IPS DF 19.7 (cell line): ENCODE results near the gene SEC14L3.

Source experiments
- DNase-seq: peaks from one replicate; pipeline ENCODE4 v3.0.0-alpha.2; 2013; ENCODE audit warnings: low read depth, low spot score

The SEC14L3 gene

GRCh38 chr22:30471616-30472318 lies at the start of gene SEC14L3:
TSS of gene SEC14L3 (minus strand) at chr22:30472017. CDS start at chr22:30471958, 59 bp downstream.
- DNase-seq = no peak

- no peak for DNase-seq
Measured at GRCh38 chr22:30519842-30520425, 48.1 kb upstream of the SEC14L3 start.

- no peak for DNase-seq
Measured at GRCh38 chr22:30516731-30517130, 44.9 kb upstream of the SEC14L3 start.

- no peak for DNase-seq
Measured at GRCh38 chr22:30516273-30516672, 44.5 kb upstream of the SEC14L3 start.

GRCh38 chr22:30514252-30514651 lies 42.4 kb upstream of the SEC14L3 start:
- no peak for DNase-seq

- no peak for DNase-seq
Measured at GRCh38 chr22:30513462-30513861, 41.6 kb upstream of the SEC14L3 start.

- no peak for DNase-seq
Measured at GRCh38 chr22:30511911-30512310, 40.1 kb upstream of the SEC14L3 start.

- no peak for DNase-seq
Measured at GRCh38 chr22:30511109-30511508, 39.3 kb upstream of the SEC14L3 start.

GRCh38 chr22:30508216-30508615 lies 36.4 kb upstream of the SEC14L3 start:
- no peak for DNase-seq

- DNase-seq = no peak
Measured at GRCh38 chr22:30507670-30508069, 35.9 kb upstream of the SEC14L3 start.

- no peak for DNase-seq
Measured at GRCh38 chr22:30506507-30506968, 34.7 kb upstream of the SEC14L3 start.

- no peak for DNase-seq
Measured at GRCh38 chr22:30503551-30503950, 31.7 kb upstream of the SEC14L3 start.

GRCh38 chr22:30502911-30503310 lies 31.1 kb upstream of the SEC14L3 start:
- no peak for DNase-seq

GRCh38 chr22:30502153-30502552 lies 30.3 kb upstream of the SEC14L3 start:
- no peak for DNase-seq

- no peak for DNase-seq
Measured at GRCh38 chr22:30500628-30501027, 28.8 kb upstream of the SEC14L3 start.

- no peak for DNase-seq
Measured at GRCh38 chr22:30497466-30498150, 25.8 kb upstream of the SEC14L3 start.

GRCh38 chr22:30495041-30495784 lies 23.4 kb upstream of the SEC14L3 start:
- no peak for DNase-seq

GRCh38 chr22:30492144-30492543 lies 20.3 kb upstream of the SEC14L3 start:
- DNase-seq = no peak

GRCh38 chr22:30491381-30491780 lies 19.6 kb upstream of the SEC14L3 start:
- DNase-seq = no peak

- no peak for DNase-seq
Measured at GRCh38 chr22:30490399-30490798, 18.6 kb upstream of the SEC14L3 start.

- no peak for DNase-seq
Measured at GRCh38 chr22:30488121-30488520, 16.3 kb upstream of the SEC14L3 start.

- DNase-seq = no peak
Measured at GRCh38 chr22:30486661-30487115, 14.9 kb upstream of the SEC14L3 start.
